GM18951 (cell line): Measurements from ENCODE around the gene NPR2.
A peak's percentile ranks its signal among the peaks of the same experiment; 100 is the strongest.

ENCODE experiments used
- POLR2A ChIP-seq: IDR thresholded peaks from 4 replicates; pipeline ENCODE4 v1.6.1; 2011; ENCODE audit warnings: mild to moderate bottlenecking; ENCODE audit not compliant: insufficient read length, insufficient read depth; ENCODE audit errors: extremely low read depth
- in situ Hi-C: fragments of 300-500 bp; cut with MboI; formaldehyde crosslinking; loops from one replicate; pipeline ENCODE4 v1.12.0; 2022; ENCODE audit warnings: low sequenced_read_pairs, mixed read lengths, inconsistent platforms; ENCODE audit not compliant: unreplicated experiment

Gene NPR2

DNA sequence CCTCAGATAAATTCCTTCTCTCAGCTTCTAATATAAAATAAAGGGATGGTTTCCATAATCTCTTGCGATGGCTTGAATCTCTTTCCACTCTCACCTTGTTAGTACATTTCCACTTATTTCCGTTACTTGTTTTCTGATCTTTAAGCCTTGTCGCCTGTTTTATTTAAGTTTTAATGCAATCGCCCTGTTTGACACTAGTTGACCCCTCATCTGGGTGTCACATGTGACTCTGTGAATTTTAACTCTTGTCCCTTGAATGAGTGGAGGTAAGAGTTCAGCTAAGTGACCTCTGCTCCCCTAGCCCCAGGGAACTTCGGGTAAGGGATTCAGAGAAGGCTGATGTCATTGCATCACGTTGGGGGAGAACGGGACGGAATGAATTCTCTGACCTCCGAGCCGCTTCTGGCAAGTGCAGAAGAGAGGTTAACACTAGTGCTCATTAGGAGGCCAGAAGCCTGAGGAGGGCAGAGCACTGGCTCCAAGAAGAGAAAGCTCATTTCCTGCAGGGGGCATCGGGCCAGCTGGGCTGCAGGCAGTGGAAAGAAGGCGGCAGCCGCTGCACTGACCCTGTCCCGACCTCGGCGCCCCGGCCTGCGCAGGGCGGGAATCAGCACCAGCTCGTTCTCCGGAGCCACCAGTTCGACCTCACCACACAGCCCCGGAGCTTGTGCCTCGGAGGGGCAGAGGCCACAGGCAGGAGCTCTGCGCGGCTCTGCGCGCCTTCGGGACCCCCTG is 22.9 kb downstream of the NPR2 start:
- in situ Hi-C loops: no loop called here
- no peak for TF ChIP-seq POLR2A

DNA sequence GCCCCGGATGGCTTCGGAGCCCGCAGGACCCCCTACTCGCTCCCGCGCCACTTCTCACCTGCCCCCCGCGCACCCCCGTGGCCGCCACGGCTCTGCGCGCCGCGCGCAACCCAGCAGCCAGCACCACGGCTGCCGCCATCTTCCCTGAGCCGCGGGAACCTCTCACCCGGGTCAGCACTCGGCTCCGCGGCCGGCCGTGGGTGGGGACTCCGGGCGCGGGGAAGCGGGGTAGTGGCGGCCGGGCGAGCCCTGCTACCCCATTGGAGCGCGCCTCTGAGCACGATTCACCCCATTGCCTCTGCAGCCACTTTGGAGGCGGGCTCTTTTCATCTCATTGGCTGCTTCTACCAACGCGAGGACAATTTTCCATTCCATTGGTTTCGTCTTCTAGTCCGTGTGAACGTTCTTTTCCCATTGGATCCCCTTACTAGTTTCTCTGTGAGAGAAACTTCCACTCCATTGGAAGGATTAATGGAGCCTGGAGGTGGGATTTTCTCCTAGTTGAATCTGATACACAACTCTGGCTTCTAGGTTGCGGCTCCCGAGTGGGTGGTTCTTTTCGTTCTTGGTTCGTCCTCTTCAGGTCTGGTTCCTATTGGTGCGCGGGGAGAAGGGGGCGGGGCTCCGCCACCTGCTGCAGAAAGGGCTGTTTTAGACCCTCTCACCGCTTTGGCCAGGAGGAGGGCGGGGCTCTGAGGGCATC is 23.6 kb downstream of the NPR2 start, which contains the start of gene HINT2:
Gene HINT2, minus strand, starts transcription at position 202 of the 703 bp plus-strand sequence. Its CDS starts 63 bp downstream, at position 139.
- peak; percentile 96 for TF ChIP-seq POLR2A
- in situ Hi-C loops: no loop called here

DNA sequence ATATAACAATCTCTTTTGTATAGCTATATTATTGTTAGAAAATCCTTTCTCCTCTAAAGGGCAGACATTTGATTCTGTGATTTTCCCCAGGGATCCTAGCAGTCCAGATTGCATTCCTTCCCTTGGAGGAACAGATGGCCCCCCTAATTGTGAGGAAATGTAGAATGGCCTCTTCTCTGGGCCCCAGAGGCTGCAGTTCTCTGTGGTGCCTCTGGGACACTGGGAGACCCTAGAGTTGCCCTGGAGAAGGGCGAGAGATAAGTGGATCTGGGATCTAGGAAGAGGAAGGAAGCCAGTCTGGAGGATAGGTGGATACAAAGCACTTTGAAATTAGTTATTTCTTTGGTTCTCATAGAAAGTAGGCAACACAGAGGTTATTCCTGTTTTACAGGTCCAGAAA is 25.3 kb downstream of the NPR2 start:
- no peak for TF ChIP-seq POLR2A
- in situ Hi-C loops: no loop called here

DNA sequence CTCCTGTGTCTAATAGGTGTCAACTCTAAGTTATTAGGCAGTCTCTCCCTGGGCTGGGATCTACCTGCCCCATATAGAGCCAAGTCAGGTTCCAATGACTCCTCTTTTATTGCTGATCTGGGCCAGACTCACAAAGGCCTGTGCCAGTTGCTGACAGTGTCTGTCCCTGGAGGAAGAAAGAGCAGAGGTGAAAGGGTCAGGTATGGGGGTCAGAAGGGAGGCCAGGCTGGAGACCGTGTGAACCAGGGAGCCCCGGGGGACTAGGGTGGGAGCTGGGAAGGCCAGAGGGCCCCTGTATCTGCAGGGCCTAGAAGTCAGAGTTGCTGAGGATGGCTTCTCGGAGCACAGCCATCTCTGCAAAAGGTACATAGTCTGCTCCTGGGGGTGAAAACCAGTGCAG is 26.9 kb downstream of the NPR2 start:
- in situ Hi-C loops: no loop called here
- no peak for TF ChIP-seq POLR2A

DNA sequence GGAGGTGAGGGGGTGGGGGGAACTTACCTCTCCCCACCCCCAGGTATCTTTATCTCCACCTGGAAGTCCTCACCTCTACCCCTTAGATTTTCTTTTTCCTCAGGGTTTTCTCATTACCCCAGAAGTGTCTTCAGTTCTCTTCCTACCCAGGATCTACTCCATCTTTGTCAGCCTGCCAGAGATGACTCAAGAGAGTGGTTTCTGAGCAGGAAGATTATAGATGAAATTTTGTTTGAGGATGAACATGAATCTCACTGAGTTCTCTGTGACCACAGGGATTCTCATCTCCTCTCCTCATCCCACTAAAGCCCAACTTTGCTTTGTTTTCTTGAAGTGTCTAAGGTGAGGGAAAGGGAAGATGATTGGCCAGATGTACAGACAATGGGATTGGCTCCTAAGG is 28.7 kb downstream of the NPR2 start:
- in situ Hi-C loops: no loop called here
- no peak for TF ChIP-seq POLR2A

DNA sequence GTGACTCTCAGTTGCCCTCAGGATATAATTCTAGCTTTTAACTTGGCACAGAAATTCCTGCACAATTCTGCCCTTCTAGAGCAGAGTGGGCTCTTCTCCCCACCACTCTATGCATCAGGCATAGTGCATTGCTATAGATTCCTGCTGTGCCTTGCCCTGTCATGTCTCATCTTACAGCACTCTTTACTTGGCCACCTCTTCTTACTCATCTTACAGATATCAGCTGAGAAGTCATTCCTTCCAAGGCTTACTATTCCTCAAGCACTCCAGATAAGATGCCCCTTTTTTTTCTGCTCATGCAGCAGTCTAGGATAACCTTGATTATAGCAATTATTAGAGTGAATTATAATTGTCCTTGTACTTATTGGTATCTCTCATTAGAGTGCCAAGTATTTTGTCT is 31.5 kb downstream of the NPR2 start:
- no peak for TF ChIP-seq POLR2A
- in situ Hi-C loops: no loop called here

DNA sequence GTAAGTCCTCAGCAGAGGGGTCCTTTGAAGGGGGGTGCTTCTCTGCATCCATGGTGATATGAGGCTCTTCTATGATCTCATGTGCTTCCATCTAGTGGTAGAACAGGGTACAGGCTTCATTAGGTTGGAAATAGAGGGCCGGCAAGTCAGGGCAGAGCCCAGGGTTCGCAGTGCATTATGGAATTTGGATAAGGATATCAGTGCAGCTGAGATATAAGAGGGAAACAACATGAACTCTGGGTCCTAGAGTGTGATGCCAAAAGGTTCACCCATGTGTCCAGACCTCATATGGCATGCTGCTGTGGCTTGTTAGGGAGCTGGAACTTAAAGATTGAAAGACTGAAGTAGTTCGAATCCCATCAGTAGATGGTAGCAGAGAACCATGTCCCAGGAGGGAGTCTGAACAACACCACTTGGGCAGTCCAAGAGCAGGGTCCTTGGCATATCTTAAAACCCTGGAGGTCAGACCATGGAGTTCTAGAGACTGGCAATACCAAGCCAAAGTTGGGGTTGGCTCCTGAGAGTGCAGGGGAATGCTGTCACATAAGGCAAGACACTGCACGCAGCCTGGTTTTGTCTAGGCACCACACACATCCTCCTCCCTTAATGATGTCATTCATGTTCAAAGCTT is 34.8 kb downstream of the NPR2 start:
- in situ Hi-C loops: no loop called here
- TF ChIP-seq POLR2A: no peak

DNA sequence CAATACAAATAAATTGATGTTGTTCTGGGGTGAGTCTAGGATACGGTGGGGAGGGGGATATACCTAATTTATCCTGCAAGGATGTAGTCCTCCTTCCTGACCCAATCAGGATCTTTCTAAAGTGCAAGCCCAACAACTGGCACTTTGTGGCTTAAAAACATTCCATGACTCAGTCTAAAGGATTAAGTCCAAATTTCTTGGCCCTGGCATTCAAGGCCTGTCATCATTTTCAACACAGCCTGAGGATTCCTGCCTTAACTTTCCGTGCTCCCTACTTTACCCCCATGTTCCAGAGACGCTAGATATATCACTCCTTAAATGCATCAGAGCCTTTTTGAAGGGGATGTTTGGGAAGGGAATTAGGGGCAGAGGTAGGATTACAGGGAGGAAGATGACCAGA is 36.1 kb downstream of the NPR2 start:
- no peak for TF ChIP-seq POLR2A
- in situ Hi-C loops: no loop called here

DNA sequence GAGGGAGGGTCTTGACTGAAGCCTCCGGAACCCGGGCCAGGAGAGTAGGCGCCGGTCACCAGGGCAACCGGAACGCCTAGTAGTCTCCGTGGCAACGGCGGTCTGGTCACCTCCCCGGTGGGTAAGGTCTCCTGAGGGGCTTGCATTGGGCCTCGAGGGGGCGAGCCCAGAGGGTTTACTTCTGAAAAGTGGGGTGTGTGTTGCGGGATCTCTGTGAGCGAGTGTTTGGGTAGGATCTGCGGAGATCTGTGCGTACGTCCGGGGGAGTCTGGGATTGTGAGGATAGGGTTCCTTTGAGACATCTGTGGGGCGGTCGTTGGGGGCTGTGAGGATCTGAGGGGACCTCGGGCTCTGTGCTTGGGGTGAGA is 37.3 kb downstream of the NPR2 start, which contains the start of gene FAM221B:
Gene FAM221B, minus strand, starts transcription at position 17 of the 368 bp plus-strand sequence. CDS start 2,571 bp downstream, outside the sequence.
- in situ Hi-C loops: no loop called here
- TF ChIP-seq POLR2A: no peak

DNA sequence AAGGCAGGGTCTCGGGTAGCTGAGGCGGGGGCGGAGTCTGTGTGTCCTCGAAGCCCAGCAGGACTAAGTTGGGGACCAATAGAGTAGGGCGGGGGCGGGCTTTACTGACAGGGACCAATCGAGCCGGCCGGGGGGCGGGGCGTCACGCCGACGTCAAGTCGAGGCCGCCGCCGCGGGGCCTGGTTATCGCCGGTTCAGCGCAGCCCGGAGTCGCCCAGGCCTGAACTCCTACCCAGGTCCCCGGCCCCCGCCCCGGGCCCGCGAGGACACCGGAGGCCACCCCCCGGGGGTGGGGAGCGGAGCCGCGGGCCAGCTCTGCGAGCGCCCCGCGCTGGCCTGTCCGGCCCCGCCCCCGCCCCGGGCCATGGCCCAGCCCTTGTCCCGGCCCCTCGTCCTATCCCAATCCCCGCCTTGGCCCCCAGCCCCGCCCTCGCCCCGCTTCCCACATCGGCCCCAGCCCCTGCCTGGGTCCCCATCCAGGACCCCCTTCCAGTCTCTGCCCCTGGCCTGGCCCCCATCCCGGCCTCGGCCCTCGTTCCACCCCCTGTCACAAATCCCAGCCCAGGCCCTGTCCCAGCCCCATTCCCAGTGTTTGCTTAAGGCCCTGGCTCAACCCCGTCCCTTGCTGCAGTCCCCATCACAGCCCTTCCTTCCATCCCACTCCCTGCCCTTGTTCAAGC is 37.8 kb downstream of the NPR2 start, which contains the start of gene TMEM8B:
Gene TMEM8B, plus strand, starts transcription at position 145 of the 680 bp plus-strand sequence. Its CDS starts 220 bp downstream, at position 365.
- TF ChIP-seq POLR2A: peak; percentile 51
- in situ Hi-C loops: no loop called here

DNA sequence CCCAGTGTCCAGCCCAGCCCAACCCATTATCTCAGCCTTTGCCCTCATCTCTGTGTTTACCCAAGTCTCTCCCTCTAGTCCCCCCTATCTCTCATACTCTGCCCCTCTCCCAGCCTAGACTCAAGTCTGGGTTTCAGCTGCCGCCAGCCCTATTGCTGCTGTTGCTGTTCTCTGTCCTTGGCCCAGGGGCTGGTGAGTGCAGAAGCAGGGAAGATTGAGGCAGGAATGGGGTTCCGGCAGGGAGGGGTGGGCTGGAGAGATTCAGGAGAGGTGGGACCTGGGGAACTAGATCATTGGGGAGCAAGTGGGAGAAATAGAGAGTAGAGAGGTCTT is 38.3 kb downstream of the NPR2 start:
- in situ Hi-C loops: no loop called here

DNA sequence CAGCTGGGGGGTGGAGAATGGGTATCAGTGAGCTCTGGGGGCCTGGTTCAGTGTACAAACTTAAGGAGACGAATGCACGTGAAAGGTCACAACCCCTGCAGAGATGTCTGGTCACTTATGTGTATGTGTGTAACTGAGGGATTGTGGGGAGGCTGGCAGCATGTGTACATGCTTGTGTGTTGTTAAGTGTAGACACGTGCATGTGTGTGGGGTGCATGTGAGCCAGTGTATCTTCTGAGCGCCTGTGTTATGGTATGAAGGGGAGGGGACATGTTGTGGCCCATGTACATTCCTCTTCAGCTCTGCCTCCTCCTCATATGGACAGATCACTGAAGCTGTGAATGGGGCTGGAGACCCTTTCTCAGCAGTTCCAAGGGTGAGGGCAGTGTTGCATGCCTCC is 39.6 kb downstream of the NPR2 start:
- in situ Hi-C loops: no loop called here
- TF ChIP-seq POLR2A: no peak

More for the DNA sequence above, 38.3 kb downstream of the NPR2 start:
- no peak for TF ChIP-seq POLR2A

DNA sequence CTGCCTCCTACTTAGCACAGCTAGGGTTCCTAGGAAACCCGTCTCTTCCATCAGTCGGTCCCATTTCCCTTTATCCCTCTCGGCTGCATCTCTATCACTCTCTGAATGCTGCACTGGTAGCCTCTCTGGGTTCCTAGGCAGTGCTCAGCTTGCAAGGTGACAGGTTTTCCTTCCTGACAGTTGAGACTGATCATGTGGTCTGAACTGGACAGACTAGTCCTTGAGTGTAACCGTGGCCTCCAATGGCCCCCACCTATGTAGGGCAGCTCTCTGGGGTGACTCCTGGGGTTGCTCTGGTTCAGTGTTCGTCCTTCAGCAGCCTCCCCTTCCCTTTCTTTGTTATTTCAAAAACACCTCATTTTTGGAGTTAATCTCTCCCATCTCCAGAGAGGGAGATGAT is 41.4 kb downstream of the NPR2 start:
- in situ Hi-C loops: no loop called here
- TF ChIP-seq POLR2A: no peak
